ENCODE measurements around the gene VAPA.

Gene VAPA

GRCh38 chr18:9944805-9945204, 31.0 kb downstream of the VAPA start:
- DNase-seq, result no peak

- DNase-seq, result no peak
Measured at GRCh38 chr18:9946831-9947230, 33.0 kb downstream of the VAPA start.

GRCh38 chr18:9947248-9947647, 33.4 kb downstream of the VAPA start:
- DNase-seq, result no peak

- no peak for DNase-seq
Measured at GRCh38 chr18:9949315-9949714, 35.5 kb downstream of the VAPA start.

- DNase-seq, result no peak
Measured at GRCh38 chr18:9949861-9950260, 36.0 kb downstream of the VAPA start.

- DNase-seq, result peak; percentile 59
Measured at GRCh38 chr18:9950289-9951016, 36.6 kb downstream of the VAPA start.

- peak; percentile 60 for DNase-seq
Measured at GRCh38 chr18:9951022-9951859, 37.4 kb downstream of the VAPA start.

- DNase-seq, result peak; percentile 67
Measured at GRCh38 chr18:9952633-9953416, 39.0 kb downstream of the VAPA start.

- no peak for DNase-seq
Measured at GRCh38 chr18:9958861-9959399, 45.1 kb downstream of the VAPA start.

GRCh38 chr18:9959564-9959963, 45.7 kb downstream of the VAPA start:
- no peak for DNase-seq

- DNase-seq, result no peak
Measured at GRCh38 chr18:9960258-9960904, 46.6 kb downstream of the VAPA start.

GRCh38 chr18:9961041-9961440, 47.2 kb downstream of the VAPA start:
- peak; percentile 8 for DNase-seq

- DNase-seq, result no peak
Measured at GRCh38 chr18:9965711-9966624, 52.2 kb downstream of the VAPA start.

- no peak for DNase-seq
Measured at GRCh38 chr18:9968081-9968848, 54.4 kb downstream of the VAPA start.

- no peak for DNase-seq
Measured at GRCh38 chr18:9969247-9969646, 55.4 kb downstream of the VAPA start.

GRCh38 chr18:9971313-9971920, 57.6 kb downstream of the VAPA start:
- DNase-seq, result peak; percentile 78

- no peak for DNase-seq
Measured at GRCh38 chr18:9973470-9973869, 59.7 kb downstream of the VAPA start.

- DNase-seq, result no peak
Measured at GRCh38 chr18:9974279-9974915, 60.6 kb downstream of the VAPA start.

- DNase-seq, result no peak
Measured at GRCh38 chr18:9975658-9976057, 61.8 kb downstream of the VAPA start.

- DNase-seq, result no peak
Measured at GRCh38 chr18:9982711-9983110, 68.9 kb downstream of the VAPA start.
